OCI-LY1 (cell line): Measurements from ENCODE around the gene ATXN7.

ENCODE experiments used
- H2AFZ ChIP-seq: fragments of 200-600 bp; sonication (generic), shearing (Covaris generic); 2 replicates; pipeline ENCODE4 v1.6.0; 2014; ENCODE audit warnings: antibody characterized with exemption, mild to moderate bottlenecking, low read length
- H3F3A ChIP-seq: fragments of 200-600 bp; sonication (generic), shearing (Covaris generic); 2 replicates; pipeline ENCODE4 v1.6.0; 2014; ENCODE audit warnings: mild to moderate bottlenecking, antibody characterized with exemption, low read length, moderate library complexity; ENCODE audit not compliant: insufficient read depth
- H3K27ac ChIP-seq: fragments of 200-600 bp; sonication (generic); 2 replicates; pipeline ENCODE4 v1.5.1; 2014; ENCODE audit warnings: low read length, mixed run types, mild to moderate bottlenecking, low read depth; ENCODE audit not compliant: poor library complexity, severe bottlenecking
- H3K27me3 ChIP-seq: fragments of 200-600 bp; sonication (generic); 2 replicates; pipeline ENCODE4 v1.6.0; 2014; ENCODE audit warnings: antibody characterized with exemption, mild to moderate bottlenecking, low read length, moderate library complexity; ENCODE audit not compliant: insufficient read depth
- H3K36me3 ChIP-seq: fragments of 200-600 bp; sonication (generic); 2 replicates; pipeline ENCODE4 v1.6.1; 2014; ENCODE audit warnings: mild to moderate bottlenecking, antibody characterized with exemption, low read length, moderate library complexity, mixed read lengths; ENCODE audit not compliant: insufficient read depth
- H3K4me1 ChIP-seq: fragments of 200-600 bp; sonication (generic); 2 replicates; pipeline ENCODE4 v1.5.1; 2014; ENCODE audit warnings: mild to moderate bottlenecking, low read length, moderate library complexity; ENCODE audit not compliant: insufficient read depth, severe bottlenecking
- H3K4me2 ChIP-seq: fragments of 200-600 bp; sonication (generic), shearing (Covaris generic); 2 replicates; pipeline ENCODE4 v1.6.1; 2014; ENCODE audit warnings: low read length
- H3K4me3 ChIP-seq: fragments of 200-600 bp; sonication (generic); 2 replicates; pipeline ENCODE4 v1.5.1; 2014; ENCODE audit warnings: low read length, low read depth, mild to moderate bottlenecking, mixed read lengths; ENCODE audit not compliant: poor library complexity, severe bottlenecking
- H3K79me2 ChIP-seq: fragments of 200-600 bp; shearing (Covaris generic); 2 replicates; pipeline ENCODE4 v1.6.1; 2016; ENCODE audit warnings: mixed run types, low read length, mixed read lengths; ENCODE audit not compliant: insufficient read depth
- H3K9ac ChIP-seq: fragments of 200-600 bp; sonication (generic), shearing (Covaris generic); 2 replicates; pipeline ENCODE4 v1.6.1; 2014; ENCODE audit warnings: mild to moderate bottlenecking, low read length, mixed read lengths
- H3K9me2 ChIP-seq: fragments of 200-600 bp; sonication (generic), shearing (Covaris generic); 2 replicates; pipeline ENCODE4 v1.6.1; 2014; ENCODE audit warnings: low read depth, mild to moderate bottlenecking, low read length, mixed read lengths
- H3K9me3 ChIP-seq: fragments of 200-600 bp; shearing (Covaris generic); 2 replicates; pipeline ENCODE4 v1.6.1; 2014; ENCODE audit warnings: low read length, mixed read lengths
- H4K20me1 ChIP-seq: fragments of 200-600 bp; sonication (generic), shearing (Covaris generic); 2 replicates; pipeline ENCODE4 v1.6.0; 2016; ENCODE audit warnings: mild to moderate bottlenecking, low read length; ENCODE audit not compliant: insufficient read depth
- CTCF ChIP-seq: fragments of 200-600 bp; sonication (generic), shearing (Covaris generic); IDR thresholded peaks from 2 replicates; pipeline ENCODE4 v1.5.1; 2017; ENCODE audit warnings: mild to moderate bottlenecking, antibody characterized with exemption, low read length, moderate library complexity, mixed read lengths
- EZH2 ChIP-seq: fragments of 200-600 bp; sonication (generic), shearing (Covaris generic); IDR thresholded peaks from 2 replicates; pipeline ENCODE4 v1.8.0; 2017; ENCODE audit warnings: borderline replicate concordance, mixed run types, mild to moderate bottlenecking, antibody characterized with exemption, low read length, moderate library complexity, mixed read lengths

The ATXN7 gene

GRCh38 chr3:63921741-63922482 lies 58.2 kb downstream of the ATXN7 start:
- H3K79me2 ChIP-seq = no peaks in the 10 kb centered on the region

GRCh38 chr3:63922491-63923199 lies 59.0 kb downstream of the ATXN7 start:
- Histone ChIP-seq H3K4me2 (no peak overlapping the region), H4K20me1 (0 out of 2 replicates have a peak, but pooled peaks cover 2% of the 10 kb centered on the region), H3K4me3 (no peak overlapping the region), H3F3A (0 out of 2 replicates have a peak, but pooled peaks cover 5% of the 10 kb centered on the region), H3K9ac (no peak overlapping the region), H3K36me3 (peaks cover 82% of the 10 kb centered on the region), H3K9me2 (no peaks in the 10 kb centered on the region), H3K9me3 (no peaks in the 10 kb centered on the region), H3K4me1 (peaks cover 26% of the 10 kb centered on the region), H3K27me3 (no peaks in the 10 kb centered on the region), H3K79me2 (no peaks in the 10 kb centered on the region), H3K27ac (peak overlapping the region; percentile 42), H2AFZ (no peak overlapping the region)
- TF ChIP-seq EZH2 = no peak
- TF ChIP-seq CTCF = no peak

More at GRCh38 chr3:63921741-63922482, 58.2 kb downstream of the ATXN7 start:
- peaks cover 19% of the 10 kb centered on the region for H3K4me1 ChIP-seq
- H3K4me3 ChIP-seq = no peak overlapping the region
- no peaks in the 10 kb centered on the region for H3F3A ChIP-seq
- no peak overlapping the region for H3K4me2 ChIP-seq
- no peaks in the 10 kb centered on the region for H3K9me2 ChIP-seq
- peaks cover 86% of the 10 kb centered on the region for H3K36me3 ChIP-seq
- H4K20me1 ChIP-seq = no peaks in the 10 kb centered on the region
- H2AFZ ChIP-seq = no peak overlapping the region
- H3K27ac ChIP-seq = peak overlapping the region; percentile 42
- H3K27me3 ChIP-seq = no peaks in the 10 kb centered on the region
- no peaks in the 10 kb centered on the region for H3K9me3 ChIP-seq
- TF ChIP-seq CTCF (no peak), EZH2 (no peak)
- no peak overlapping the region for H3K9ac ChIP-seq

- Histone ChIP-seq H3K9me3 (no peaks in the 10 kb centered on the region), H4K20me1 (0 out of 2 replicates have a peak, but pooled peaks cover 2% of the 10 kb centered on the region), H3K4me3 (no peak overlapping the region), H3K4me1 (peaks cover 27% of the 10 kb centered on the region), H3K79me2 (peaks cover 11% of the 10 kb centered on the region; the same call in 1 of the 2 replicates), H3K27me3 (no peaks in the 10 kb centered on the region), H3K9me2 (no peaks in the 10 kb centered on the region), H3K4me2 (no peak overlapping the region), H3K36me3 (peaks cover 54% of the 10 kb centered on the region), H2AFZ (no peak overlapping the region), H3K9ac (no peak overlapping the region), H3K27ac (no peak overlapping the region), H3F3A (0 out of 2 replicates have a peak, but pooled peaks cover 5% of the 10 kb centered on the region)
- TF ChIP-seq EZH2 (no peak), CTCF (no peak; the same call in 1 of the 2 replicates)
These were observed 62.6 kb downstream of the ATXN7 start for GRCh38 chr3:63926309-63926708.
